GM23248 (cell line): Measurements from ENCODE around the gene ANTXRL.

Source experiments
- EZH2 ChIP-seq: fragments of 200-600 bp; sonication (generic); IDR thresholded peaks from 2 replicates; pipeline ENCODE4 v1.6.1; 2018; ENCODE audit warnings: antibody characterized with exemption, mild to moderate bottlenecking; ENCODE audit not compliant: insufficient read depth, poor library complexity, severe bottlenecking
- EZH2phosphoT487 ChIP-seq: fragments of 200-600 bp; sonication (generic); IDR thresholded peaks from 2 replicates; pipeline ENCODE4 v1.6.1; 2018; ENCODE audit warnings: antibody characterized with exemption, moderate library complexity, mild to moderate bottlenecking, low read depth; ENCODE audit not compliant: insufficient read depth

- no peak for TF ChIP-seq EZH2
- no peak for TF ChIP-seq EZH2phosphoT487
Measured at GRCh38 chr10:46285300-46285699, 1.5 kb upstream of the ANTXRL start.
